IPS-NIHi11 (cell line): Measurements from ENCODE around the gene SRRM5.
A peak's percentile ranks its signal among the peaks of the same experiment; 100 is the strongest.
"Not testable (repeated sequence)": the region's sequence is repeated elsewhere in the genome, so short reads cannot be mapped to it uniquely, and the experiment has no call there.

Experiments used
- DNase-seq: peaks from one replicate; pipeline ENCODE4 v3.0.0; 2012; ENCODE audit warnings: mixed read lengths, low spot score

SRRM5 gene

DNA sequence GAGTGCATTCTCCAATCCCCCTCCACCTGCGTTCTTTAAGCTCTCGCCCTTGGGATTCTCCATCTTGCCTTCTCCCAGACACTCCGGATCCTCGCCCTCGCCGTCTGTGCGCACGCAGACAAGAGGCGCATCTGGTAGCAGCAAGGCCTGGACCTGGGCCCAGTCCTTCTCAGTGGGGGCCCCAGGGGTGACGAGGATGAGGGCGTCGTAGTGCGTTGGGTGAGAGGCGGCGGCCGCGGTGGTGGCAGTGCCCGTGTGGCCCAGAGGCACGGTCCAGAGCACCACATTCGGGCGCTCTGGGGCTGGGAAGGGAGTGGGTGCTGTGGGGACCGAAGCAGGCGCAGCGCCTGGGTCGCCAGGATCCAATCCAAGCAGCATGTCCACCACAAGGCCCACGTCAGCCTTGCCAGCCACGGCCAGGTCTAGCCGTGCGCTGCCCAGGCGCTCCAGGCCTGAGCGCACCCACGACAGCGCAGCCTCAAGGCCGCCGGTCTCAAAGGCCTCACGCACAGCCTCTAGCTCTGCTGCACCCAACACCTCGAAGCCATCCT, 19.0 kb upstream of the SRRM5 start:
- DNase-seq = no peak

DNA sequence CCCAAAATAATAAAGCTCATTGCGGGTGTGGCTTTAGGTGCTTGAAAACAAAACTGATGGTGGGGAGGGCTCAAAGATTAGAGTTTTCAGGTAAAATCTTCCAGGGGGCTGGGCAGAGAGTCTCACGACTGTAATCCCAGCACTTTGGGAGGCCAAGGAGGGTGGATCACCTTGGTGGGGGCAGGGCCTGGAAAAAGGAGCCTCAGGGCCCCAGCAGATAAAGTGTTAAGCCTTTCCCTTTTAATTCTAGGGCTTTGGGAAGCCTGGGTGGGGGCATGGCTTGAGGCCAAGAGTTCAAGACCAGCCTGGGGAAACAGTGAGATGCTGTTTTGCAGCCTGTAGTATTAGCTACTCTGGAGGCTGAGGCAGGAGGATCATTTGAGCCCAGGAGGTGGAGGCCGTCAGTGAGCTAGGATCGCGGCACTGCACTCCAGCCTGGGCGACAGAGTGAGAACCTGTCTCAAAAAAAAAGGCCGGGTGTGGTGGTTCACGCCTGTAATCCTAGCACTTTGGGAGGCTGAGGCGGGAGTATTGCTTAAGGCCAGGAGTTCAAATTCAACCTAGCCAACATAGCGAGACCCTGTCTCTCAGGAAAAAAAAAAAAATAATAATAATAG, 17.7 kb upstream of the SRRM5 start:
- no peak for DNase-seq

DNA sequence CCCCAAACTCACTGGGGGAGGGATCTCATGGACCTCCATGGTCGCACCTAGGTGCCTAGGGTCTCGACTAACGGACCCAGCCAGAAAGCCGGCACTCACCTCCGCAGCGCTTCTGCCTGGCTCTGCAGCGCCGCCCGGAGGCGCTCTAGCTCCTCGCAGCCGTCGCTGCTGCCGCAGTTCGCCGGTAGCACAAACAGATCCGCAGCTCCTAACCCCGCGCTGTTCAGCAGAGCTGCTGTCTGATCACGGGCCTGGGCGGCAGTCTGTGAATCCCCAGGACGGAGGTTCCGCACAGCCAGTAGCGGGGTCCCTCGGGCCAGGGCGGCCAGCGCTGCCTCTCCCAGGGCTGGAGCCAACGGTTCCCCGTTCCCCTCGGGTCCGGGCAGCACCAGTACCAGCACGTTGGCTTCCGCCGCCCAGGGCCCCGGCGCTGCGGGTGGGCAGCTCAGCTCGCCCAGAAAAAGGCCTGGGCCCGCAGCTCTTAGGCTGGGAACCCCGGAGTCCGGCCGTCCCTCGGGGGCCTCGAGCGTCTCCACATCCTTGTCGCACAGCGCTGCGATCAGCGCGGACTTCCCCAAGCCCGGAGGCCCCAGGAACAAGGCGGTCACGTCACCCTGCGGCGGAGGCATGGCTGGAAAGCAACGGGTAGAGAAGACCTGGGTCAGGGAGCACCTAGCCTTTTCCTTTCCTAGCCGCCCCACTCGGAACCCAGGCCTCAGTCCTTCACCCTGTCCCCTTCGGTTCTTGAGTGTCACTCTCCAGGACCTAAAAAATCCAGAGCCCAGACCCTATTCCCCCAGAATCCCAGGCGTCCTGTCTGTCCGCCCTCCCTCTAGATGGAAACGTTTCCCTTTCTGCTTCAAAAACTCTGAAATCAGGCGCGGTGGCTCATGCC, 16.9 kb upstream of the SRRM5 start:
- peak; percentile 76 for DNase-seq

DNA sequence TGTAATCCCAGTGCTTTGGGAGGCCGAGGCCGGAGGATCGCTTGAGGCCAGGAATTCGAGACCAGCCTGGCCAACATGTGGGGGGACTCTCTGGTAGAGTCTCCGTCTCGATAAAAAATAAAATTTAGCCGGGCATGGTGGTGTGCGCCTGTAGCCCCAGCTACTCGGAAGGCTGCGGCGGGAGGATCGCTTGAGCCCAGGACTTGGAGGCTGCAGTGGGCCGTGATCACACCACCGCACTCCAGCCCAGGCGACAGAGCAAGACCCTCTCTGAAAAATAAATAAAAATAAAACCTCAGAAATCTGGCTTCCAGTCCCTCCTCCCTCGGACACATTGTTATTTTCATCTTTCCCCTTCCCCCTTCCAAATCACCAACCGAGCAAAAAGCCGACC, 16.3 kb upstream of the SRRM5 start:
- DNase-seq = no peak

DNA sequence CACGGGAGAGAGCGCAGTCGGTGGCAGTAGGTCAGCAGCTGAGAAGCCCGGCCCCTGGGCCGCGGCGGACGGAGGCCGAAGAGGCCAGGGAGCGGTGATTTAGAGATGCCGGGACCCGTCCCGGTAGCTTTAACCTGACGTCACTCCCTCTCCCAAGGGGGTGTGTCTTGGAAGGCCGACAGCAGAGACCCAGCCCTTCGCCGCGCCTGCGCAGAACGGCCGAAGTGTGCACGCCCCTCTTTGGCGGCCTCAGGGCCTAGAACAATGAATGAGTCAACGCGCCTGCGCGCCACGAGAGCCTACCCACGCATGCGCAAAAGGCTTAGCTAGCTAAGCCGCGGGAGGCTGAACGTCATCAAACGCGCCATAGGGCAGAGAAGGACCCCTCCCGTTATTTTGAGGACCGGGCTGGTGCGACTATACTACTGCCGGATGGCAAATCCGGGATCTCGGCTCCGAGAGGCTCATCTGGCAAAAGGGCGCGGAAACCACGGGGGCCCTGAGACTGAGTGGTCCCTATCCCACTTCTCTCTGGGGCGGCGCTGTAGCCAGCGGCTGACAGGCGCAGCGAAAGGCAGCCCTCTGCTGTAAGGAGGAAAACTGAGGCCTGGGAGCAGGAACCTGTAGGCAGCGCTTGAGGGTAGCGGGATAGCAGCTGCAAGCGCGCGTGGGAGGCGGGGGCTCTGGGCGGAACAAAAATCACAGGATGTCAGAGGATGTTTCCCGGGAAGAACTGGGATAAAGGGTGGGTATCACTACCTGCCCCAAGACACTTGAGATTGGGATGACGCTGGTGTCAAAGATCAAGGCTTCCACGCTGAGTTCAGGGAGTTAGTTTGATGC, 15.7 kb upstream of the SRRM5 start, which contains the start of the genes IRGQ and ZNF576:
IRGQ (minus strand) TSS at position 136 of the 843 bp plus-strand sequence. CDS start 796 bp downstream, outside the sequence.
ZNF576 (plus strand) TSS at position 597 of the 843 bp plus-strand sequence. CDS start 514 bp downstream, outside the sequence.
- DNase-seq = peak; percentile 97

DNA sequence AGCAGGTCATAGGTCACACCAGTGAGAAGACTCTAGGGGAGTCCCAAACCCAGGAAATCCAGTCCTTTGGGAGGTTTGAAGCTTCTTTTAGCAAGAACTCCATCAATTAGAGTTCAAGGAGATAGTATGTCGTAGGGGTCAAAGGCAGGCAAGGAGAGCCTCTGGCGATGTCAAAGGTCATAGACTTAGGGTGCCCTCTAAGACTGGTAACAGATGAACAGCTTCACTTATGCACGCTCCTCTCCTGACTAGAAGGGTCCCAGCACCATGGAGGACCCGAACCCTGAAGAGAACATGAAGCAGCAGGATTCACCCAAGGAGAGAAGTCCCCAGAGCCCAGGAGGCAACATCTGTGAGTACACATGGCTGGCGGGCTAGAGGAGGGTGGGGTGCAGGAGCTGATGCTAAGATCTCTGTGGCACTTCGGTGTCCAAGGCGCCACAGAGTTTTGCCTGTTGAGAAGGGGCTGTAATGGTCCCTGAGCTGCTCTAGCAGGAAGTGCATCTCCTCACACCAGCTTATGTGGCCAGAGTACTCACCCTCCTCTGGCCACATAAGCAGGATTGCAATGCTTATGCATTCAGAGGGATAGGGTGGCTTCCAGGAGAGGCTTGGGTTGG, 14.9 kb upstream of the SRRM5 start:
- no peak for DNase-seq

DNA sequence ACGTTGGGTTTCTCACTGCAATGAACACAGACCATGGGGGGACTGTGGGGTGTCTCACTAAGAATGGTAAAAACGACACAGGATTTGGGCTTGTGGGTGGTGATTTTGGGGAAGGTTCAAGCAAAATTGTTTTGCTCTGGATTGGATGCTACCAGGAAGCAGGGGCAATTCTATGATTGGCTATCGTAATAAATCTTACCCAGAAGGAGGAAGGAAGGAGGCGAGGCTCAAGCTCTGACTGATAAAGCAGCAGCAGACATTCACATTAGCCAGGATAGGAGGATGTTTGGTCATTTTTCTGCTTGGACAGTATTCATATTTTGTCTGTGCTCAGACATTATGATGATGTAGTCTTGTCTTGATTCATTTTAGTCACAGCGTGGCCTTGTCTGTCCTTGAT, 14.0 kb upstream of the SRRM5 start:
- DNase-seq = no peak

DNA sequence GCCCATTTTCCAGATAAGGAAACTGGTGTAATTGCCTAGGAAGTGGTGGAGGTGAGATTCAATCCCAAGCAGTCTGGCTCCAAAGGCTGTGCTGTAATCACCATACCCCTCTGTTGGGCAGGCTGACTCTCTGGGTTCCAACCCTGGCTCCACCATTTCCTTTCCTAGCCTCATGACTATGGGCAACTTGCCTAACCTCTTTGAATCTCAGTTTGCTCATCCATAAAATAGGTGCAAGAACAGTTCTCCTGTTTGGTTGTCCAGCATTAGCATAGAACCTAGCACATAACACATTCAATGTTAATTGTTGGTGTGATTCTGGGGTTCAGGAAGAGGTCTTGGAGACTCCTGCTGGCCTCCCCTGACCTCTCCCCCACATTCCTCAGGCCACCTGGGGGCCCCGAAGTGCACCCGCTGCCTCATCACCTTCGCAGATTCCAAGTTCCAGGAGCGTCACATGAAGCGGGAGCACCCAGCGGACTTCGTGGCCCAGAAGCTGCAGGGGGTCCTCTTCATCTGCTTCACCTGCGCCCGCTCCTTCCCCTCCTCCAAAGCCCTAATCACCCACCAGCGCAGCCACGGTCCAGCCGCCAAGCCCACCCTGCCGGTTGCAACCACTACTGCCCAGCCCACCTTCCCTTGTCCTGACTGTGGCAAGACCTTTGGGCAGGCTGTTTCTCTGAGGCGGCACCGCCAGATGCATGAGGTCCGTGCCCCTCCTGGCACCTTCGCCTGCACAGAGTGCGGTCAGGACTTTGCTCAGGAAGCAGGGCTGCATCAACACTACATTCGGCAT, 13.2 kb upstream of the SRRM5 start:
- no peak for DNase-seq

DNA sequence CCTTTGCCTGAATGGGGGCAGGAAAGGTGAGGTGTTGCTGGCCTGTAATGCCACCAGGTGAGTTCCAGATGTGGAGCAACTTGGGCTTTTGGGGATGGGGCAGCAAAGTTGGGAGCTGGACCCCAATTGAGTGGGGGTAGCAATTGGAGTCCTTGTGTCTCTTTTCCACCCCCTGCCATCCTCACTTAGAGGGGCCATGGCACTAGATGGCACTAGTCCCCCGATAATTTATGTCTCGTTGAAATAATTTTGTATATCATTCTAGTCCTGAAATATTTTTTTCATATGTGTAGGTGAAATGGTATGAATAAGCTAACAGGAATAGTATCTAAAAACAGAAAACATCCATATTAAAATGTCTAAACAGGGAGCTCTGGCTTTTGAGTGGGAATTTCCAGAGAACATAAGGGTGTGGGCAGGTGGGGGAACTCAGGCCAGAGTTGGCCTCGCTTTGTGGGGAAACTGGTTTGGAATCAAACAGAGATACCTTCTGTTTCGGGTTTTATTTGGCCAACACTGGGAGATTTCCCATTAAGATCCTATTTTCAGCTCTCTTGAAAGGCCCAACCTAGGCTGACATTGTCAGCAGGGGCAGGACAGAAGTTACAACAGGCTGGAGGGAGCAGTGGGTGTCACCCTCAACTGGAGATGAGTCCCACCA, 12.1 kb upstream of the SRRM5 start:
- no peak for DNase-seq

DNA sequence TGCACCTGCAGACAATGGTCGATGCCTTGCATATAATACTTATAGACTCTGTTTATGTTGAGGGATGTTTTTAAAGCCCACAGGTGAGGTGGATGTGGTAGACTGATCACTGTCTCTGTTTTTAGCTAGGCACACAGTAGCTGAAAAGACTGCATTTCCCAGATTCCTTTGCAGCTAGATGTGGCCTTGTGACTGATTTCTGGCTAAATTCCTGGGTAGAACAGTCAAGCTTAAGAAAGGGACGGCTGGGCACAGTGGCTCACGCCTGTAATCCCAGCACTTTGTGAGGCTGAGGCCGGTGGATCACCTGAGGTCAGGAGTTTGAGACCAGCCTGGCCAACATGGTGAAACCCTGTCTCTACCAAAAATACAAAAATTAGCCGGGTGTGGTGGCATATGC, 11.6 kb upstream of the SRRM5 start:
- DNase-seq = not testable (repeated sequence)

DNA sequence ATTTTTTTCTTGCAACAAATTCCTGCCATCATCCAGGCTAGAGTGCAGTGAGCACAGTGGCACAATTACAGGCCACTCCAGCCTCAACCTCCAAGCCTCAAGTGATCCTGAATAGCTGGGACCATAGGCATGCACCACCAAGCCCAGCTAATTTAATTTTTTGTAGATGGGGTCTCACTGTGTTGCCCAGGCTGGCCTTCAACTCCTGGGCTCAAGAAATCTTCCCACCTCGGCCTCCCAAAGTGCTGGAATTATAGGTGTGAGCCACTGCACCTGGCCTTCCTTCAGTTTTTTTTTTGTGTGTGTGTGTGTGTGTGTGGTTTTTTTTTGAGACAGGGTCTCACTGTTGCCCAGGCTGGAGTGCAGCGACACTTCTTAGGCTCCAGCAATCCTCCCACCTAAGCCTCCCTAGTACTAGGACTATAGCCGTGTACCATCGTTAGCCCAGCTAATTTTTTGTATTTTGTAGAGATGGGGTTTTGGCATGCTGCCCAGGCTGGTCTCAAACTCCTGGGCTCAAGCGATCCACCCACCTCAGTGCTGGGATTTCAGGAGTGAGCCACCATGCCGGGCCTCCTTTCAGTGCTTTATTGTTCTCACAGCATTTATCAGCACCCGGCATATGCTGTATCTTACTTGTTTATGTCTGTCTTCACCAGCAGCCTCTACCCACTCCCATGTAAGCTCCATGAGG, 5.9 kb upstream of the SRRM5 start:
- no peak for DNase-seq

DNA sequence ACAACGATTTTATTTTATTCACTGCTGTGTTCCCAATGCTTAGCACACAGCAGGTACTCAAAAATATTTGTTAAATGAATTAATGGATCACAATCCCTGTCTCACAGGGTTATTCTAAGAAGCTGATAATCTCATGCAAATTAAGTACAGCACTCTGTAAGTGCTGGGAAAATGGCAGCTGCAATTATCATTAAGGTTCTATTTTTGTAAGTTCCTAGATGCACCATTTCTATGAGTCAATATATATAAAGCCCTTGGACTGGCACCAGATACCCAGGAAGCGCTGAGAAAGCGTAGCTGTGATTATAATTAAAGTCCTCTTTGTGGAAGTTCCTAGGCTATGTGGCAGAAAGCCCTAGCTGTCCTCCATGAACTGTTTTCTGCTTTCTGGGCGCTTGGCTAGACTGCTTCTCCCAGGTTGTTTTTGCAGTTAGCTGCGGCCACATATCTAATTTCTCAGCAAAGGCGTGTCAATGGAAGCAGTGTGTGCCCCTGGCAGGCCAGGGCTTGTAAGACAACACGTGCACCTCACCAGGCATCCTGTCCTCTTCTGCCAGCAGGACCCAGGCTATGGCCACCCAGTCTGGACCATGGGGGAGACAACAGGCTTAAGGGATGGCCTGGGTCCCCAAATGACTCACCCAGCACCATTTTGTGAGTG, 5.2 kb upstream of the SRRM5 start:
- no peak for DNase-seq

DNA sequence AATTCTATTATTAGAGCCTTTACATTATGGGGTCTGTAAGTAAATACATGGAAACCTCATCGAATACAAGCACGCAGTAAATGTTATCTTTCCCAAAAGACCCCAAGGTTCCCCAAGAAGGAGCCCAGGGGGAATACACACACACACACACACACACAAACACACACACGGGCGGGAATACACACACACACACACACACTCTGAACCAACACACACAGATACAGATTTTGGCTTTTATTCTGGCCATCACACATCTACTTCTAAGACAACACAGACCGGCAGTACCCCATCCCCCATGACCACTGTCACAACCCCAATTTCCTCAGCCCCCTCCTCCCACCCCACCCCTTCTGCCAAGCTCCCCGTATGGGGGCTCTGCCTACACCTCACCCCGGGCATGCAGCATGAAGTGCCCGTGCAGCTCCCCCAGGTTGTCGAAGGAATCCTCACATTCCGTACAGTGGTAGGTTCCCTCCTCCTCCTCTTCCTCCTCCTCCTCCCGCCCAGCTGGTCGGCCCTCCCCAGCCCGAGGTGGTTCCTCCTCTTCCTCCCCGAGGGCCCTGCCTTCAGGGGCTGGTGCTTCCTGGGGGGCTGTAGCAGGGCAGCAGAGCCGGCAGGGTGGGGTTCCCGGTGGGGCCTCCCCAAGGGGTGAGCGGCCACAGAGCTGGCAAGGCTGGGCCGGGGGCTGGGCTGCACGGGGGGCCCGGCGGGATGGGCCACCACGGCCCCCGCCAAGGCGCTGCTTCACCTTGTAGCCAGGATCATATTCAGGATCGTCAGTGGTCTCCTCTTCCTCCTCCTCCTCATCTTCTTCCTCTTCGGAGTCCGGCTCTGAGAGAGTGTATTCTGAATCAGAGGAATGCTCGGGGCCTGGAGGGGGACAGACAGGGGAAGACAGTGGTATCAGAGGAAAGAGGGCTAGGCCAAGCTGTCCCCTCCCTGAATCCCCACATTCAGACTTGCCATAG, 4.4 kb upstream of the SRRM5 start:
- DNase-seq = no peak

DNA sequence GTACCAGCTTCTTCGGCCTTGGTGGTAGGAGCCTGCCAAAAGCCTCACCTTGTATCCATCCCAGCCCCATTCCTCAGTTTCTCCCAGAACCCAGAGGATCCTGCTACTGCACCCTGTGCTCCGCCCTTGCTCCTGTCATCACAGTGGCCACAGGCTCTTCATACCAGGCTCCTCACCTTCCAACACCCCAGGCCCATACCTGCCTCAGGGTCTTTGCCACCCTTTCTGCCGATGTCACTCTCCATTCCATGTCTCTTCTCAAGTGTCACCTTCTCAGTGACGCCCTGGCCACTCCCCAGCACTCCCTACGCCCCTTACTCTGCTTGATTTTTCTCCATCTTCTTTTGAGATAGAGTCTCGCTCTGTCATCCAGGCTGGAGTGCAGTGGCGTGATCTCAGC, 2.0 kb upstream of the SRRM5 start:
- DNase-seq = no peak

DNA sequence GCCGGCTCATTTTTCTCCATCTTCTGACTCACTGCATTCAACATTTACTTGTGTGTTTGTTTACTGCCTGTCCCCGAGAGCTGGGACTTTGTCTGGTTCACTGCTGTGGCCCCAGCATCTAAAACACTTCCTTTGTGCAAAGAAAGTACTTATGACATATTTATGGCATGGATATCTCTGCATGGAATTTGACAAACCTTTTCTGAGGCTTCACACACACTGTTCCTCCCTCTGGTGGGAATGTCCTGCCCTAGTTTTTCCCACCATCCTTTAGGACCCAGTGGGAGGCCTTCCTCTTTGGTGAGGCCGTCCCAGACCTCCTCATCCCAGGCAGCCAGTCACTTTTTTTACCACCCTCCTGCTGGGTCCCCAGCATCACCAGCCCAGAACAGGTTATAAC, 1.4 kb upstream of the SRRM5 start:
- no peak for DNase-seq

DNA sequence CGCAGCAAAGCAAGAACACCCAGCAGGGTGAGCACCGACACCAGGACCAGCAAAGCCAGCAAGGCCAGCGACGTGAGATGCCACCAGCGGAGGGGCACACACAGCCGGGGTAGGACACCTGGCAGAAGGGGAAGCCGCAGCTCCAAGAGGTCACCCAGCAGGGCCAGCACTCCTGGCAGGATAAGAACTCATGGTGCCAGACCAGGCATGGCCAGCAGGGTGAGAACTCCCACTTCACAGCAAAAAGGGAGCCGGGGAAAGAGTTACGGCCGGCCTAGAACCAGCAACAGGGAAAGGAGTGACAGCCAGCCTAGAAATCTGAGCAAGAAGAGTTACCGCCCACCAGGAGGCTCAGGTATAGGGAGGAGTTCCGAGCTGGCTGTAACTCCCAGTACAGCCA, 486 bp downstream of the SRRM5 start:
- DNase-seq = no peak

DNA sequence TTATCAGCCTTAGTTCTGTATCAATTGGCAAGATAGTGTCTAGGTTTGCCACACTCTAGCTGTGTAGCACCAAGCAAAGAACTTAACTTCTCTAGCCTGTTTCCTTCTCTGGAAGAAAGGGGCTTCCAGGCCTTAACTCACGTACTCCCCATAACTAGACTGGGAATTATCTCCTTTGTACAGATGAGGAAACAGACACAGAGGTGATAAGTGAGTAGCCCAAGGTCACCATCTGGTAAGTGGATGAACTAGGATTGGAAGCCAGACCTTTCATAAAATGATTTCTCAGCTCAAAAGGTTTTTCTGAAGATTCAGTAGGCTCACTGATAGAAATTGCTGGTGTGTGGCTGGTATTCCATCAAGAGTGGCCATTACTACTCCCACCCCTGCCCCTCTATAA, 4.4 kb downstream of the SRRM5 start:
- no peak for DNase-seq

DNA sequence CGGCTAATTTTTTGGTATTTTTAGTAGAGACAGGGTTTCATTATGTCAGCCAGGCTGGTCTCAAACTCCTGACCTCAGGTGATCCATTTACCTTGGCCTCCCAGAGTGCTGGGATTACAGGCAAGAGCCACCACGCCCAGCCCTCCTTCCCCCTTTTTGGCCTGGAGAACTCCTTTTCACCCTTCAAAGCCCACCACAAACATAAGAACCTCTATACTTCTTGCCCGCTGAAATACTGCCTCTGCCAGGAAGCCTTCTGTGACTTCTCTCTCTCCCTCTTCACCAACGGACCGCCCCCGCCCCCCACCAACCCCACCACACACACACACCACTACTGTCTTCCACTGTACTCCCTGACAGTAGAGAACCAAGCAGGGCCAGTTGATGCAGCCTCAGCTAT, 5.1 kb downstream of the SRRM5 start:
- DNase-seq = no peak
